Prostate gland (tissue), 2 donors: ENCODE results near the gene AP1S1. TPM values are rescaled to one million over a fixed set of nuclear protein-coding genes. Genes with fewer than 3 reads are reported as not detected.
"Not testable (repeated sequence)": the region's sequence is repeated elsewhere in the genome, so short reads cannot be mapped to it uniquely, and the experiment has no call there.

Experiments used
- DNase-seq: peaks from one replicate; pipeline ENCODE4 v3.0.0-alpha.2; 2019; ENCODE audit warnings: low spot score
- H3K27ac ChIP-seq, 2 donors: fragments of 200-600 bp; sonication (generic); 2 replicates each; pipeline ENCODE4 v1.5.1; 2017 to 2019
- H3K27me3 ChIP-seq: fragments of 200-600 bp; sonication (generic); replicated peaks from 2 replicates; pipeline ENCODE4 v1.5.1; 2019; ENCODE audit not compliant: insufficient read depth
- H3K36me3 ChIP-seq, 2 donors: fragments of 200-600 bp; sonication (generic); 1 replicate in 1 of 2; 2 replicates in 1 of 2; pipeline versions ENCODE4 v1.5.1 to v1.8.1; 2017 to 2019
- H3K4me1 ChIP-seq: fragments of 200-600 bp; sonication (generic); replicated peaks from 2 replicates; pipeline ENCODE4 v1.5.1; 2019
- H3K4me3 ChIP-seq, 2 donors: fragments of 200-600 bp; sonication (generic); 2 replicates each; pipeline ENCODE4 v1.5.1; 2017 to 2019
- H3K9me3 ChIP-seq: fragments of 200-600 bp; sonication (generic); 2 replicates; pipeline ENCODE4 v1.5.1; 2017
- CTCF ChIP-seq, 4 experiments: fragments of 200-600 bp in 2 of 4; fragments of 450-650 bp in 2 of 4; sonication (generic) in 2 of 4; IDR thresholded peaks; 1 replicate in 3 of 4; 2 replicates in 1 of 4; pipeline ENCODE4 v1.5.1; 2016 to 2019; ENCODE audit warnings: antibody characterized with exemption in 4 of 4, mild to moderate bottlenecking in 2 of 4, moderate library complexity in 2 of 4
- POLR2A ChIP-seq: fragments of 450-650 bp; IDR thresholded peaks from one replicate; pipeline ENCODE4 v1.6.1; 2016; ENCODE audit warnings: antibody characterized with exemption, mild to moderate bottlenecking
- POLR2AphosphoS5 ChIP-seq: sonication (generic); formaldehyde crosslinking; IDR thresholded peaks from one replicate; pipeline ENCODE4 v1.6.1; 2017; ENCODE audit warnings: antibody characterized with exemption
- WGBS: methylation state at CpG from one replicate; pipeline ENCODE4 v1.1.5; 2018; 5-methylcytosine and 5-hydroxymethylcytosine counted together
- intact Hi-C: fragments of 100-400 bp; cut with DNase I; formaldehyde crosslinking; loops from one replicate; pipeline ENCODE4 v1.14.2; 2022
- total RNA-seq, 2 donors: library from RNA; depleted of rRNA; stranded (reverse); fragments of >200 nt; gene quantifications; one replicate each; pipeline ENCODE4 v1.1.0, GENCODE V29; 2016

AP1S1 gene
- total RNA-seq, 2 donors from 2014 or later = 47.2 to 90.0 TPM

- intact Hi-C loops = no loop called here
- peaks cover 14% of the 10 kb centered on the region for H3K27me3 ChIP-seq
- no peak for DNase-seq
- H3K9me3 ChIP-seq = no peaks in the 10 kb centered on the region
- no peak for TF ChIP-seq POLR2A
- TF ChIP-seq CTCF (IDR thresholded peaks at IDR 0.05) = no peak
- TF ChIP-seq POLR2AphosphoS5 = no peak
- no peaks in the 10 kb centered on the region for H3K36me3 ChIP-seq
- H3K4me3 ChIP-seq = peak overlapping the region in 1 of 2 donors; percentile 8
- no peak overlapping the region for H3K27ac ChIP-seq
- H3K4me1 ChIP-seq = peaks cover 5% of the 10 kb centered on the region
- 12% methylated on average over 44 of the region's 75 CpGs for WGBS
These were observed 47.7 kb downstream of the AP1S1 start for GRCh38 chr7:101201695-101202602.

- intact Hi-C loops = no loop called here
- Histone ChIP-seq H3K4me1 (peaks cover 5% of the 10 kb centered on the region), H3K9me3 (no peaks in the 10 kb centered on the region), H3K4me3 (no peak overlapping the region), H3K27me3 (peaks cover 14% of the 10 kb centered on the region), H3K36me3 (no peaks in the 10 kb centered on the region), H3K27ac (no peak overlapping the region)
- no peak for TF ChIP-seq POLR2AphosphoS5
- no peak for TF ChIP-seq POLR2A
- TF ChIP-seq CTCF (IDR thresholded peaks at IDR 0.05) = no peak
- DNase-seq = no peak
- WGBS = 83% methylated on average over 5 of the region's 5 CpGs
These were observed 48.3 kb downstream of the AP1S1 start for GRCh38 chr7:101202603-101202918.

GRCh38 chr7:101203740-101204738 is 49.8 kb downstream of the AP1S1 start:
- H3K27ac ChIP-seq = not testable (repeated sequence)

GRCh38 chr7:101205901-101206664 is 51.8 kb downstream of the AP1S1 start:
- 79% methylated on average over 32 of the region's 32 CpGs for WGBS
- intact Hi-C loops = no loop called here

More at GRCh38 chr7:101203740-101204738, 49.8 kb downstream of the AP1S1 start:
- H3K36me3 ChIP-seq, H3K4me3 ChIP-seq, H3K4me1 ChIP-seq, DNase-seq, intact Hi-C loops, H3K9me3 ChIP-seq: not testable (repeated sequence)
- 73% methylated on average over 22 of the region's 22 CpGs for WGBS
- peaks cover 14% of the 10 kb centered on the region for H3K27me3 ChIP-seq

More at GRCh38 chr7:101205901-101206664, 51.8 kb downstream of the AP1S1 start:
- Histone ChIP-seq H3K9me3 (no peaks in the 10 kb centered on the region), H3K36me3 (no peaks in the 10 kb centered on the region), H3K27me3 (peaks cover 14% of the 10 kb centered on the region), H3K4me1 (peaks cover 5% of the 10 kb centered on the region), H3K4me3 (no peak overlapping the region), H3K27ac (no peak overlapping the region)
- no peak for DNase-seq
- TF ChIP-seq POLR2AphosphoS5 = no peak
- TF ChIP-seq POLR2A = no peak
- no peak for TF ChIP-seq CTCF (IDR thresholded peaks at IDR 0.05)
